SK-N-SH (cell line): ENCODE data around the gene LOC101059915.

ENCODE experiments used
- CTCF ChIA-PET: fragments of 300-600, 350-600 bp; formaldehyde crosslinking; extraction: SDS; loops from one replicate; lab custom pipeline; 2021; lab: Yijun Ruan, JAX
- POLR2A ChIA-PET: fragments of 350-600 bp; sonication (Branson Sonifier 250); formaldehyde crosslinking; extraction: SDS; loops from one replicate; lab custom pipeline; 2020; ENCODE audit warnings: antibody characterized with exemption, inconsistent platforms; lab: Yijun Ruan, JAX
- DNase-seq: peaks from one replicate; pipeline ENCODE4 v3.0.0; 2012
- H2AFZ ChIP-seq: fragments of 200-600 bp; sonication (generic); 2 replicates; pipeline ENCODE4 v1.8.1; 2016; ENCODE audit warnings: antibody characterized with exemption, mild to moderate bottlenecking, low read depth
- H3F3A ChIP-seq: fragments of 200-600 bp; sonication (generic); replicated peaks from 2 replicates; pipeline ENCODE3; 2016; ENCODE audit warnings: antibody characterized with exemption, mild to moderate bottlenecking; ENCODE audit not compliant: insufficient read depth
- H3K27ac ChIP-seq, 2 experiments: fragments of 200-500 bp in 1 of 2; fragments of 200-600 bp in 1 of 2; sonication (Bioruptor generic) in 1 of 2; sonication (generic), shearing (Covaris generic) in 1 of 2; 2 replicates each; pipeline versions ENCODE4 v1.5.1 to v1.6.1; 2014 to 2016; ENCODE audit warnings: low read depth in 2 of 2, inconsistent platforms in 1 of 2, low read length in 1 of 2, mild to moderate bottlenecking in 1 of 2, mixed read lengths in 1 of 2
- H3K27me3 ChIP-seq: fragments of 200-600 bp; sonication (generic), shearing (Covaris generic); 2 replicates; pipeline ENCODE4 v1.6.1; 2016; ENCODE audit warnings: mixed run types; ENCODE audit not compliant: insufficient read depth
- H3K36me3 ChIP-seq, 2 experiments: fragments of 200-500 bp in 1 of 2; fragments of 200-600 bp in 1 of 2; sonication (Bioruptor generic) in 1 of 2; sonication (generic) in 1 of 2; replicated peaks in 1 of 2; 2 replicates each; pipeline versions ENCODE3 to v1.5.1; 2014 to 2016; ENCODE audit warnings: low read length in 1 of 2, mild to moderate bottlenecking in 1 of 2; ENCODE audit not compliant: insufficient read depth in 2 of 2, control insufficient read depth in 1 of 2
- H3K4me1 ChIP-seq, 2 experiments: fragments of 200-500 bp in 1 of 2; fragments of 200-600 bp in 1 of 2; sonication (Bioruptor generic) in 1 of 2; sonication (generic), shearing (Covaris generic) in 1 of 2; 2 replicates each; pipeline versions ENCODE4 v1.5.1 to v1.6.1; 2014 to 2016; ENCODE audit warnings: low read depth in 1 of 2, low read length in 1 of 2, mixed run types in 1 of 2; ENCODE audit not compliant: insufficient read depth in 2 of 2, control insufficient read depth in 1 of 2
- H3K4me2 ChIP-seq: fragments of 200-600 bp; sonication (generic), shearing (Covaris generic); 2 replicates; pipeline ENCODE4 v1.6.1; 2017; ENCODE audit warnings: mixed run types
- H3K4me3 ChIP-seq, 2 experiments: fragments of 200-500 bp in 1 of 2; fragments of 200-600 bp in 1 of 2; sonication (Bioruptor generic) in 1 of 2; sonication (generic), shearing (Covaris generic) in 1 of 2; 2 replicates each; pipeline versions ENCODE4 v1.5.1 to v1.8.1; 2014 to 2016; ENCODE audit warnings: low read depth in 2 of 2, inconsistent platforms in 1 of 2, low read length in 1 of 2, mild to moderate bottlenecking in 1 of 2, mixed read lengths in 1 of 2, moderate library complexity in 1 of 2
- H3K79me2 ChIP-seq: fragments of 200-600 bp; sonication (generic); 2 replicates; pipeline ENCODE4 v1.8.1; 2017; ENCODE audit warnings: mild to moderate bottlenecking; ENCODE audit not compliant: insufficient read depth
- H3K9ac ChIP-seq: fragments of 200-600 bp; sonication (generic); 2 replicates; pipeline ENCODE4 v1.6.1; 2017; ENCODE audit warnings: mixed run types
- H3K9me2 ChIP-seq: fragments of 200-600 bp; sonication (generic); 2 replicates; pipeline ENCODE4 v1.6.1; 2017; ENCODE audit warnings: mixed run types
- H3K9me3 ChIP-seq: fragments of 200-600 bp; sonication (generic); 2 replicates; pipeline ENCODE4 v1.6.1; 2017; ENCODE audit warnings: mixed run types, mild to moderate bottlenecking, moderate library complexity
- H4K20me1 ChIP-seq: fragments of 200-600 bp; sonication (generic); 2 replicates; pipeline ENCODE4 v1.6.1; 2017; ENCODE audit warnings: mild to moderate bottlenecking, mixed run types; ENCODE audit not compliant: insufficient read depth
- CHD2 ChIP-seq: fragments of 150-350 bp; IDR thresholded peaks from 2 replicates; pipeline ENCODE4 v1.6.1; 2018; ENCODE audit warnings: low read length; ENCODE audit not compliant: partially characterized antibody
- EZH2phosphoT487 ChIP-seq: fragments of 200-600 bp; sonication (generic); IDR thresholded peaks from 2 replicates; pipeline ENCODE4 v1.6.1; 2017; ENCODE audit warnings: low read depth, mixed run types, mild to moderate bottlenecking, antibody characterized with exemption, moderate library complexity, borderline replicate concordance
- GATA2 ChIP-seq: sonication (generic); formaldehyde crosslinking; IDR thresholded peaks from 2 replicates; pipeline ENCODE4 v1.5.0; 2020; ENCODE audit warnings: mild to moderate bottlenecking, missing genetic modification reagents
- MXI1 ChIP-seq: IDR thresholded peaks from 2 replicates; pipeline ENCODE4 v1.6.1; 2012; ENCODE audit warnings: mild to moderate bottlenecking, low read depth, low read length, improper control_type of control experiment
- NFIC ChIP-seq: IDR thresholded peaks from 2 replicates; pipeline ENCODE4 v1.4.0; 2012; ENCODE audit warnings: borderline replicate concordance
- POLR2AphosphoS5 ChIP-seq: IDR thresholded peaks from 2 replicates; pipeline ENCODE4 v1.6.1; 2012; ENCODE audit warnings: low read depth, low read length
- RAD21 ChIP-seq: IDR thresholded peaks from 2 replicates; pipeline ENCODE4 v1.6.1; 2012; ENCODE audit warnings: mild to moderate bottlenecking, low read length
- RFX5 ChIP-seq: IDR thresholded peaks from 2 replicates; pipeline ENCODE4 v1.6.1; 2012; ENCODE audit warnings: mild to moderate bottlenecking, improper control_type of control experiment, low read length
- SMC3 ChIP-seq: IDR thresholded peaks from 2 replicates; pipeline ENCODE4 v1.6.1; 2012; ENCODE audit warnings: low read depth, low read length, improper control_type of control experiment
- TAF1 ChIP-seq: IDR thresholded peaks from 2 replicates; pipeline ENCODE4 v1.6.1; 2012; ENCODE audit warnings: low read depth, mild to moderate bottlenecking, low read length, moderate library complexity, borderline replicate concordance
- WGBS: methylation state at CpG from one replicate; pipeline ENCODE4 v1.1.6; 2017; ENCODE audit warnings: low lambda C conversion rate; 5-methylcytosine and 5-hydroxymethylcytosine counted together
- TF ChIP-seq, protein P1 (sequence below): fragments of 150-350 bp; IDR thresholded peaks from 2 replicates; pipeline ENCODE4 v1.6.1; 2017; ENCODE audit warnings: antibody characterized with exemption, low read length, low read depth, borderline replicate concordance
- TF ChIP-seq, protein P2 (sequence below): IDR thresholded peaks from 2 replicates; pipeline ENCODE4; 2012

LOC101059915 gene

DNA sequence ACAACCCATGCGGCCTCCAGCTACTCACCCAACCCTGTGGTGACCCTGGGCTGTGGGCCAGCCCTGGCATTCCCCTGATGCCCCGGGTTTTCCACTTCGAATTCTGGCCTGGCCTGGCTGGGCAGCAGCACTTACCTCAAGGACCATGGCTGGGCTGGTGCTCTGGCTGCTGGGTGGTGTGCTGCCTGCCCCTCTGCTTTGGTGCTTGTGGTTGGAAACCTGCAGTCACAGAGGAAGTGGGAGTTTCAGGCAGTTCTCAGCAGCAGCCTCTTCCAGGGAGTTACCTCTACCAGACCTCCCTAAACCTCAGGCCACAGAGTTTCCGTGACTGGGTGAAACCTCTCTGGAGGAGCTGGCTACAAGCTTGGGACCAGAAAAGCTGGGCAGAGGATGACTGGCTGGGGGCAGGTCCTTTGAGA is 49.0 kb upstream of the LOC101059915 start, which contains the start of gene CXCR3:
TSS of gene CXCR3 (minus strand) at position 209 of the 419 bp plus-strand sequence. CDS start at position 147, 62 bp downstream.
- no peaks in the 10 kb centered on the region for H3K79me2 ChIP-seq
- no peak within 1 kb of the TSS for H3K27ac ChIP-seq
- no peak within 1 kb of the TSS for H2AFZ ChIP-seq
- H3K27me3 ChIP-seq, result no peaks in the 10 kb centered on the region; the same call in 1 of the 2 replicates
- TF ChIP-seq POLR2AphosphoS5, result no peak
- no peak for TF ChIP-seq MXI1
- no peak for TF ChIP-seq EZH2phosphoT487
- TF ChIP-seq TAF1, result no peak
- no peak for TF ChIP-seq SMC3
- TF ChIP-seq, protein P1, sequence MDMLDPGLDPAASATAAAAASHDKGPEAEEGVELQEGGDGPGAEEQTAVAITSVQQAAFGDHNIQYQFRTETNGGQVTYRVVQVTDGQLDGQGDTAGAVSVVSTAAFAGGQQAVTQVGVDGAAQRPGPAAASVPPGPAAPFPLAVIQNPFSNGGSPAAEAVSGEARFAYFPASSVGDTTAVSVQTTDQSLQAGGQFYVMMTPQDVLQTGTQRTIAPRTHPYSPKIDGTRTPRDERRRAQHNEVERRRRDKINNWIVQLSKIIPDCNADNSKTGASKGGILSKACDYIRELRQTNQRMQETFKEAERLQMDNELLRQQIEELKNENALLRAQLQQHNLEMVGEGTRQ, result no peak
- TF ChIP-seq, protein P2, sequence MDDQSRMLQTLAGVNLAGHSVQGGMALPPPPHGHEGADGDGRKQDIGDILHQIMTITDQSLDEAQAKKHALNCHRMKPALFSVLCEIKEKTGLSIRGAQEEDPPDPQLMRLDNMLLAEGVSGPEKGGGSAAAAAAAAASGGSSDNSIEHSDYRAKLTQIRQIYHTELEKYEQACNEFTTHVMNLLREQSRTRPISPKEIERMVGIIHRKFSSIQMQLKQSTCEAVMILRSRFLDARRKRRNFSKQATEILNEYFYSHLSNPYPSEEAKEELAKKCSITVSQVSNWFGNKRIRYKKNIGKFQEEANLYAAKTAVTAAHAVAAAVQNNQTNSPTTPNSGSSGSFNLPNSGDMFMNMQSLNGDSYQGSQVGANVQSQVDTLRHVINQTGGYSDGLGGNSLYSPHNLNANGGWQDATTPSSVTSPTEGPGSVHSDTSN, result no peak
- TF ChIP-seq RAD21, result no peak
- TF ChIP-seq, all 33 proteins: peak for 0
- Histone ChIP-seq H3K36me3 (no peaks in the 10 kb centered on the region), H3K4me2 (no peak within 1 kb of the TSS), H3K9me2 (no peaks in the 10 kb centered on the region), H3K4me1 (no peaks in the 10 kb centered on the region), H4K20me1 (no peaks in the 10 kb centered on the region), H3K9me3 (no peaks in the 10 kb centered on the region), H3K4me3 (no peak within 1 kb of the TSS), H3F3A (no peaks in the 10 kb centered on the region), H3K9ac (no peak within 1 kb of the TSS)
- DNase-seq, result no peak
- CTCF ChIA-PET, result no interaction called here
- POLR2A ChIA-PET, result no interaction called here
- WGBS, result 35% methylated on average over 4 of the region's 4 CpGs

- no peaks in the 10 kb centered on the region for H3K9me3 ChIP-seq
- H3K79me2 ChIP-seq, result no peaks in the 10 kb centered on the region
- H3K27ac ChIP-seq, result no peak overlapping the region
- no peaks in the 10 kb centered on the region for H3K9me2 ChIP-seq
- WGBS, result 64% methylated on average over 3 of the region's 3 CpGs
- H4K20me1 ChIP-seq, result no peaks in the 10 kb centered on the region
- no peak overlapping the region for H3K4me3 ChIP-seq
- H3K9ac ChIP-seq, result no peak overlapping the region
- no peaks in the 10 kb centered on the region for H3F3A ChIP-seq
- no peaks in the 10 kb centered on the region for H3K4me1 ChIP-seq
- no peak overlapping the region for H3K4me2 ChIP-seq
- H3K27me3 ChIP-seq, result no peaks in the 10 kb centered on the region; the same call in 1 of the 2 replicates
- CTCF ChIA-PET, result interaction anchor here (0.6 kb wide), 1 partner anchor 1162 kb away, joined by 3 read pairs; no protein-coding TSS in a partner anchor
- DNase-seq, result no peak
- TF ChIP-seq GATA2, result no peak
- TF ChIP-seq TAF1, result no peak
- TF ChIP-seq CHD2, result no peak
- no peak for TF ChIP-seq NFIC
- no peak for TF ChIP-seq RFX5
- H3K36me3 ChIP-seq, result no peaks in the 10 kb centered on the region
- POLR2A ChIA-PET, result no interaction called here
- no peak overlapping the region for H2AFZ ChIP-seq
These were observed 48.6 kb upstream of the LOC101059915 start for GRCh38 chrX:71618787-71619186.
